Measurements from ENCODE around the gene GPR22. TPM values are rescaled to one million over a fixed set of nuclear protein-coding genes. Genes with fewer than 3 reads are reported as not detected.

Gene GPR22
- total RNA-seq, 1 experiment from 2014 or later = not detected

Other genes with a start within 250 kb of the GPR22 start
- 29.1 TPM for gene COG5, start 93.9 kb downstream of the GPR22 start, total RNA-seq (2021; ENCODE audit: unreplicated experiment)
- gene DUS4L, start 93.9 kb downstream of the GPR22 start, total RNA-seq (2021; ENCODE audit: unreplicated experiment) = 9.1 TPM
- gene BCAP29, start 110.2 kb downstream of the GPR22 start, total RNA-seq (2021; ENCODE audit: unreplicated experiment) = 71.7 TPM
- gene SLC26A4, start 190.8 kb downstream of the GPR22 start, total RNA-seq (2021; ENCODE audit: unreplicated experiment) = 0.05 TPM

Measured in Panc1 (cell line).